D341Med (cell line): ENCODE data around the gene BRSK1.
A peak's percentile ranks its signal among the peaks of the same experiment; 100 is the strongest.

Source experiments
- DNase-seq: peaks from one replicate; pipeline ENCODE4 v3.0.0; 2012; ENCODE audit warnings: low spot score

The BRSK1 gene

GRCh38 chr19:55283548-55284377, at the start of gene BRSK1:
Gene BRSK1, plus strand, starts transcription at chr19:55283997. Its CDS starts 446 bp downstream, at chr19:55284443.
- peak; percentile 84 for DNase-seq

- no peak for DNase-seq
Measured at GRCh38 chr19:55238030-55238429, 45.8 kb upstream of the BRSK1 start.

GRCh38 chr19:55239004-55239403, 44.8 kb upstream of the BRSK1 start:
- DNase-seq = no peak

- DNase-seq = no peak
Measured at GRCh38 chr19:55240713-55241020, 43.1 kb upstream of the BRSK1 start.

GRCh38 chr19:55241143-55241934, 42.5 kb upstream of the BRSK1 start:
- DNase-seq = no peak

GRCh38 chr19:55241935-55242464, 41.8 kb upstream of the BRSK1 start:
- no peak for DNase-seq

GRCh38 chr19:55242517-55242916, 41.3 kb upstream of the BRSK1 start:
- DNase-seq = no peak

- DNase-seq = no peak
Measured at GRCh38 chr19:55244004-55244680, 39.7 kb upstream of the BRSK1 start.

- DNase-seq = no peak
Measured at GRCh38 chr19:55245236-55245904, 38.4 kb upstream of the BRSK1 start.

GRCh38 chr19:55246462-55247451, 37.0 kb upstream of the BRSK1 start:
- no peak for DNase-seq

- no peak for DNase-seq
Measured at GRCh38 chr19:55247621-55248099, 36.1 kb upstream of the BRSK1 start.

GRCh38 chr19:55248166-55248675, 35.6 kb upstream of the BRSK1 start:
- no peak for DNase-seq

GRCh38 chr19:55248704-55249103, 35.1 kb upstream of the BRSK1 start:
- no peak for DNase-seq

- DNase-seq = no peak
Measured at GRCh38 chr19:55249841-55250240, 34.0 kb upstream of the BRSK1 start.

GRCh38 chr19:55250262-55251036, 33.3 kb upstream of the BRSK1 start:
- no peak for DNase-seq

- DNase-seq = no peak
Measured at GRCh38 chr19:55251341-55252081, 32.3 kb upstream of the BRSK1 start.

- DNase-seq = no peak
Measured at GRCh38 chr19:55252760-55253663, 30.8 kb upstream of the BRSK1 start.
